Peyer's patch (tissue), 4 donors: ENCODE data around the gene SYNDIG1L. TPM values are rescaled to one million over a fixed set of nuclear protein-coding genes. Genes with fewer than 3 reads are reported as not detected.

Source experiments
- DNase-seq, 3 donors: peaks; one replicate each; pipeline ENCODE4 v3.0.0-alpha.2; 2017 to 2019
- H3K27ac ChIP-seq, 4 donors: fragments of 200-600 bp; sonication (generic); one replicate each; pipeline ENCODE4 v1.5.1; 2016 to 2019
- H3K27me3 ChIP-seq, 2 donors: fragments of 200-600 bp; sonication (generic); one replicate each; pipeline ENCODE4 v1.5.1; 2019
- H3K36me3 ChIP-seq, 3 donors: fragments of 200-600 bp; sonication (generic); one replicate each; pipeline ENCODE4 v1.5.1; 2016 to 2019
- H3K4me1 ChIP-seq, 4 donors: fragments of 200-600 bp; sonication (generic); one replicate each; pipeline ENCODE4 v1.5.1; 2016 to 2019
- H3K4me3 ChIP-seq, 4 donors: fragments of 200-600 bp; sonication (generic); 1 replicate in 3 of 4; 2 replicates in 1 of 4; pipeline ENCODE4 v1.5.1; 2016 to 2019; ENCODE audit warnings: mild to moderate bottlenecking in 1 of 4
- H3K9me3 ChIP-seq, 4 donors: fragments of 200-600 bp; sonication (generic); one replicate each; pipeline ENCODE4 v1.5.1; 2016 to 2019; ENCODE audit warnings: mild to moderate bottlenecking in 1 of 4
- CTCF ChIP-seq, 6 experiments: fragments of 450-650 bp in 4 of 6; fragments of 200-600 bp in 2 of 6; sonication (generic) in 1 of 6; IDR thresholded peaks; one replicate each; pipeline ENCODE4 v1.5.1; 2017 to 2019; ENCODE audit warnings: antibody characterized with exemption in 6 of 6, mild to moderate bottlenecking in 3 of 6, moderate library complexity in 1 of 6
- POLR2A ChIP-seq, 2 donors: fragments of 450-650 bp; IDR thresholded peaks; one replicate each; pipeline ENCODE4 v1.5.1; 2017; ENCODE audit warnings: antibody characterized with exemption in 2 of 2, mild to moderate bottlenecking in 2 of 2, moderate library complexity in 2 of 2
- total RNA-seq, 4 donors: library from RNA; depleted of rRNA; stranded (reverse); fragments of >200 nt; gene quantifications; one replicate each; pipeline ENCODE4 v1.1.0, GENCODE V29; 2016

Gene SYNDIG1L
- total RNA-seq, 4 donors from 2014 or later, result 0.27 TPM; not detected in 3

- DNase-seq, result no peak
- no peak for TF ChIP-seq CTCF (IDR thresholded peaks at IDR 0.05)
- no peak for TF ChIP-seq POLR2A (IDR thresholded peaks at IDR 0.05)
- no peaks in the 10 kb centered on the region for H3K4me1 ChIP-seq
- H3K27me3 ChIP-seq, result no peaks in the 10 kb centered on the region
- H3K9me3 ChIP-seq, result no peaks in the 10 kb centered on the region
- H3K27ac ChIP-seq, result no peak overlapping the region
- H3K4me3 ChIP-seq, result no peak overlapping the region
- peaks cover 0 to 2% (median 0%) of the 10 kb centered on the region in 3 donors for H3K36me3 ChIP-seq
Observed at GRCh38 chr14:74468513-74468912, 42.5 kb upstream of the SYNDIG1L start.

- H3K4me3 ChIP-seq, result no peak overlapping the region
- H3K9me3 ChIP-seq, result no peaks in the 10 kb centered on the region
- H3K27ac ChIP-seq, result no peak overlapping the region
- H3K36me3 ChIP-seq, result no peaks in the 10 kb centered on the region
- no peaks in the 10 kb centered on the region for H3K4me1 ChIP-seq
- H3K27me3 ChIP-seq, result no peaks in the 10 kb centered on the region
- TF ChIP-seq POLR2A (IDR thresholded peaks at IDR 0.05) (no peak), CTCF (IDR thresholded peaks at IDR 0.05) (no peak)
- DNase-seq, result no peak
Observed at GRCh38 chr14:74465335-74465734, 39.3 kb upstream of the SYNDIG1L start.

GRCh38 chr14:74464785-74465184, 38.8 kb upstream of the SYNDIG1L start:
- Histone ChIP-seq H3K36me3 (no peaks in the 10 kb centered on the region), H3K4me1 (no peaks in the 10 kb centered on the region), H3K27me3 (no peaks in the 10 kb centered on the region), H3K4me3 (no peak overlapping the region), H3K9me3 (no peaks in the 10 kb centered on the region), H3K27ac (no peak overlapping the region)
- no peak for DNase-seq
- TF ChIP-seq POLR2A (IDR thresholded peaks at IDR 0.05) (no peak), CTCF (IDR thresholded peaks at IDR 0.05) (no peak)

- no peaks in the 10 kb centered on the region for H3K4me1 ChIP-seq
- no peak for TF ChIP-seq POLR2A (IDR thresholded peaks at IDR 0.05)
- TF ChIP-seq CTCF (IDR thresholded peaks at IDR 0.05), result no peak
- H3K27me3 ChIP-seq, result no peaks in the 10 kb centered on the region
- no peak overlapping the region for H3K4me3 ChIP-seq
- no peak overlapping the region for H3K27ac ChIP-seq
- no peaks in the 10 kb centered on the region for H3K9me3 ChIP-seq
- no peak for DNase-seq
- no peaks in the 10 kb centered on the region for H3K36me3 ChIP-seq
Observed at GRCh38 chr14:74463697-74464096, 37.7 kb upstream of the SYNDIG1L start.

GRCh38 chr14:74462993-74463392, 37.0 kb upstream of the SYNDIG1L start:
- TF ChIP-seq CTCF (IDR thresholded peaks at IDR 0.05), result no peak
- no peak for TF ChIP-seq POLR2A (IDR thresholded peaks at IDR 0.05)
- H3K9me3 ChIP-seq, result no peaks in the 10 kb centered on the region
- H3K4me1 ChIP-seq, result no peaks in the 10 kb centered on the region
- H3K4me3 ChIP-seq, result no peak overlapping the region
- H3K27ac ChIP-seq, result no peak overlapping the region
- DNase-seq, result no peak
- H3K36me3 ChIP-seq, result no peaks in the 10 kb centered on the region
- no peaks in the 10 kb centered on the region for H3K27me3 ChIP-seq

- H3K9me3 ChIP-seq, result no peaks in the 10 kb centered on the region
- no peak for DNase-seq
- no peaks in the 10 kb centered on the region for H3K4me1 ChIP-seq
- H3K27ac ChIP-seq, result no peak overlapping the region
- TF ChIP-seq POLR2A (IDR thresholded peaks at IDR 0.05), result no peak
- no peak for TF ChIP-seq CTCF (IDR thresholded peaks at IDR 0.05)
- H3K36me3 ChIP-seq, result no peaks in the 10 kb centered on the region
- no peak overlapping the region for H3K4me3 ChIP-seq
- H3K27me3 ChIP-seq, result no peaks in the 10 kb centered on the region
Observed at GRCh38 chr14:74459976-74460375, 34.0 kb upstream of the SYNDIG1L start.
